GM12878 (cell line): Measurements from ENCODE around the gene CSH1. TPM values are rescaled to one million over a fixed set of nuclear protein-coding genes. Genes with fewer than 3 reads are reported as not detected.

ENCODE experiments used
- ATAC-seq: fragments of 200-7000 bp; cut with Tn5 transposase; 3 replicates; pipeline ENCODE4 v1.9.1; 2020; ENCODE audit warnings: mild to moderate bottlenecking, moderate library complexity
- BruUV-seq: library from RNA; stranded (reverse); fragments of 400-500 nt; replicated peaks from 2 replicates; lab custom pipeline; 2021; lab: Mats Ljungman, UMichigan
- CTCF ChIA-PET: fragments of 300-600 bp; sonication (Branson Sonifier 250); formaldehyde crosslinking; extraction: SDS; loops from one replicate; lab custom pipeline; 2021; ENCODE audit warnings: inconsistent platforms; lab: Yijun Ruan, JAX
- POLR2A ChIA-PET: fragments of 350-600 bp; formaldehyde crosslinking; extraction: SDS; loops from one replicate; lab custom pipeline; 2021; ENCODE audit warnings: inconsistent platforms; lab: Charles Lee
- RAD21 ChIA-PET: fragments of 300-600 bp; sonication (Branson Sonifier 250); formaldehyde crosslinking; loops from one replicate; lab custom pipeline; 2023; ENCODE audit warnings: antibody characterized with exemption; ENCODE audit not compliant: unreplicated experiment; lab: Charles Lee
- SMC1A ChIA-PET: fragments of 300-600 bp; sonication (Branson Sonifier 250); formaldehyde crosslinking; loops from one replicate; lab custom pipeline; 2023; ENCODE audit not compliant: unreplicated experiment, uncharacterized antibody; lab: Charles Lee
- DNase-seq: peaks from one replicate; pipeline ENCODE4 v3.0.0-alpha.2; 2011; ENCODE audit warnings: low read depth, low spot score
- FAIRE-seq: peaks from 3 replicates; lab custom pipeline; 2011; peaks lifted over from hg19 to GRCh38; lab: Jason Lieb, UNC
- H2AFZ ChIP-seq: 2 replicates; pipeline ENCODE4 v1.6.0; 2011; ENCODE audit warnings: low read depth, low read length, control low read depth; ENCODE audit not compliant: control insufficient read depth
- H3K27ac ChIP-seq: 2 replicates; pipeline ENCODE4 v1.5.1; 2011; ENCODE audit warnings: control low read depth; ENCODE audit not compliant: control insufficient read depth, insufficient read depth
- H3K27me3 ChIP-seq, 2 experiments: replicated peaks in 1 of 2; 2 replicates each; pipeline versions ENCODE4 v1.6.0 to v1.6.1; 2011; ENCODE audit warnings: low read length in 1 of 2; ENCODE audit not compliant: control insufficient read depth in 2 of 2, insufficient read depth in 2 of 2
- H3K36me3 ChIP-seq, 2 experiments: 2 replicates each; pipeline ENCODE4 v1.5.1; 2011; ENCODE audit warnings: low read length in 1 of 2; ENCODE audit not compliant: control insufficient read depth in 2 of 2, insufficient read depth in 2 of 2
- H3K4me1 ChIP-seq: 2 replicates; pipeline ENCODE4 v1.6.1; 2011; ENCODE audit warnings: mild to moderate bottlenecking, low read length, moderate library complexity, mixed read lengths; ENCODE audit not compliant: control insufficient read depth, insufficient read depth
- H3K4me2 ChIP-seq: 2 replicates; pipeline ENCODE4 v1.6.0; 2011; ENCODE audit warnings: control low read depth; ENCODE audit not compliant: control insufficient read depth, insufficient read depth
- H3K4me3 ChIP-seq: fragments of 200-600 bp; sonication (generic); 2 replicates; pipeline ENCODE4 v1.5.1; 2016
- H3K79me2 ChIP-seq: 2 replicates; pipeline ENCODE4 v1.6.0; 2011; ENCODE audit warnings: low read length; ENCODE audit not compliant: control insufficient read depth, insufficient read depth
- H3K9ac ChIP-seq: 2 replicates; pipeline ENCODE4 v1.8.0; 2011; ENCODE audit warnings: low read length, control low read depth, mixed read lengths; ENCODE audit not compliant: control insufficient read depth, insufficient read depth
- H3K9me3 ChIP-seq: replicated peaks from 3 replicates; pipeline ENCODE4 v1.5.1; 2011; ENCODE audit warnings: mild to moderate bottlenecking, low read length; ENCODE audit not compliant: control insufficient read depth, insufficient read depth
- H4K20me1 ChIP-seq: 2 replicates; pipeline ENCODE4 v1.6.0; 2011; ENCODE audit not compliant: control insufficient read depth, insufficient read depth
- ASH2L ChIP-seq: fragments of 300-600, 200-600 bp; sonication (generic); IDR thresholded peaks from 2 replicates; pipeline ENCODE4 v1.6.1; 2017; ENCODE audit warnings: low read depth, mild to moderate bottlenecking, borderline replicate concordance
- BCLAF1 ChIP-seq: fragments of 450-650 bp; IDR thresholded peaks from 2 replicates; pipeline ENCODE4 v1.6.1; 2017; ENCODE audit warnings: antibody characterized with exemption, mild to moderate bottlenecking, moderate library complexity
- CHD2 ChIP-seq: IDR thresholded peaks from 2 replicates; pipeline ENCODE4 v1.6.1; 2011; ENCODE audit warnings: low read depth, low read length, improper control_type of control experiment, borderline replicate concordance
- ESRRA ChIP-seq: IDR thresholded peaks from 2 replicates; pipeline ENCODE4 v1.6.1; 2012; ENCODE audit warnings: mild to moderate bottlenecking, low read length, improper control_type of control experiment
- EZH2 ChIP-seq: IDR thresholded peaks from 2 replicates; pipeline ENCODE4 v1.6.1; 2012; ENCODE audit warnings: low read depth, mild to moderate bottlenecking, control low read depth, inconsistent platforms, low read length, borderline replicate concordance; ENCODE audit not compliant: control insufficient read depth
- FOXK2 ChIP-seq: fragments of 450-650 bp; IDR thresholded peaks from 2 replicates; pipeline ENCODE4 v1.6.1; 2017; ENCODE audit warnings: mild to moderate bottlenecking, moderate library complexity
- NFYA ChIP-seq: IDR thresholded peaks from 2 replicates; pipeline ENCODE4 v1.6.1; 2011; ENCODE audit warnings: low read depth, mild to moderate bottlenecking, low read length, improper control_type of control experiment, borderline replicate concordance
- RELB ChIP-seq: fragments of 450-650 bp; IDR thresholded peaks from 2 replicates; pipeline ENCODE4 v1.6.1; 2017; ENCODE audit warnings: low read depth, mild to moderate bottlenecking, moderate library complexity
- ZNF24 ChIP-seq: fragments of 450-650 bp; IDR thresholded peaks from 2 replicates; pipeline ENCODE4 v1.6.1; 2017; ENCODE audit warnings: antibody characterized with exemption, mild to moderate bottlenecking
- ZNF384 ChIP-seq: IDR thresholded peaks from 2 replicates; pipeline ENCODE4 v1.6.1; 2012; ENCODE audit warnings: low read depth, mild to moderate bottlenecking, low read length, improper control_type of control experiment, borderline replicate concordance
- WGBS: methylation state at CpG from one replicate; pipeline ENCODE4 v1.1.6; 2016; ENCODE audit warnings: low lambda C conversion rate; ENCODE audit not compliant: insufficient replicate concordance, insufficient coverage; ENCODE audit errors: missing lambda C conversion rate; 5-methylcytosine and 5-hydroxymethylcytosine counted together
- in situ Hi-C: fragments of 300-500 bp; cut with MboI; formaldehyde crosslinking; loops from 9 replicates; pipeline ENCODE4 v1.14.3; 2018; ENCODE audit warnings: mixed read lengths
- intact Hi-C: fragments of 100-400 bp; cut with micrococcal nuclease; formaldehyde crosslinking; loops from one replicate; pipeline ENCODE4 v1.14.2; 2022; ENCODE audit not compliant: unreplicated experiment
- polyA plus RNA-seq, 11 experiments: library from polyadenylated mRNA; depleted of rRNA in 4 of 11; unstranded in 6 of 11; stranded (reverse) in 5 of 11; fragments of >200 nt; fragmentation: Nextera tagmentation in 4 of 11; fragmentation: Illumina TruSeq in 1 of 11; extraction: Ambion mirVana in 4 of 11; extraction: Trizol in 1 of 11; gene quantifications; 1 replicate in 1 of 11; 2 replicates in 10 of 11; pipeline versions ENCODE4 v1.2.1 to v1.2.3, GENCODE V29; 2011 to 2016; ENCODE audit warnings: inconsistent platforms in 2 of 11, missing spikeins in 2 of 11, low read depth in 1 of 11
- total RNA-seq, 4 experiments: library from RNA; depleted of rRNA in 3 of 4; stranded (reverse); fragments of >200 nt in 3 of 4; fragmentation: Illumina TruSeq in 1 of 4; extraction: Trizol in 1 of 4; gene quantifications; 2 replicates each; pipeline versions ENCODE4 v1.2.1 to v1.2.3, GENCODE V29; 2013 to 2021

CSH1 gene
- total and polyA plus RNA-seq, 10 of the 15 experiments (the other 5 are each of a cell fraction or from before 2014, with no cell fraction given), result not detected

GRCh38 chr17:63853260-63853659, 43.1 kb downstream of the CSH1 start (continued):
- TF ChIP-seq ASH2L (no peak), ESRRA (no peak), ZNF384 (no peak), BCLAF1 (no peak), FOXK2 (no peak)

GRCh38 chr17:63850401-63850800, 46.0 kb downstream of the CSH1 start:
- no peaks in the 10 kb centered on the region for H4K20me1 ChIP-seq
- FAIRE-seq (no peak), ATAC-seq (no peak), DNase-seq (no peak)
- no peak overlapping the region for H3K4me3 ChIP-seq
- no peaks in the 10 kb centered on the region for H3K36me3 ChIP-seq
- intact Hi-C loops (no loop called here), in situ Hi-C loops (no loop called here)
- WGBS, result 94% methylated on average over 9 of the region's 9 CpGs
- CTCF ChIA-PET, result interaction anchor here (1.3 to 1.7 kb wide), 2 partner anchors 9 to 443 kb away, joined by 3 to 5 read pairs; no protein-coding TSS in a partner anchor
- H3K9me3 ChIP-seq, result peaks cover 5% of the 10 kb centered on the region; the same call in 2 of the 3 replicates
- H2AFZ ChIP-seq, result no peak overlapping the region
- no peak overlapping the region for H3K9ac ChIP-seq
- no TSS peak for BruUV-seq
- POLR2A ChIA-PET, result no interaction called here
- peaks cover 7% of the 10 kb centered on the region for H3K4me1 ChIP-seq
- SMC1A ChIA-PET, result no interaction called here
- no peak overlapping the region for H3K4me2 ChIP-seq
- no peaks in the 10 kb centered on the region for H3K79me2 ChIP-seq
- H3K27ac ChIP-seq, result no peak overlapping the region
- TF ChIP-seq EZH2 (no peak), RELB (no peak), NFYA (no peak), CHD2 (no peak), ZNF24 (no peak)
- H3K27me3 ChIP-seq, result peaks cover 0 to 1% of the 10 kb centered on the region in 2 experiments; a peak in 1 of 4 replicates
- RAD21 ChIA-PET, result no interaction called here
